Choroid plexus epithelial cell (primary cell): ENCODE results near the gene MUC20.

Experiments used
- DNase-seq: peaks from one replicate; pipeline ENCODE4 v3.0.0-alpha.2; 2010; ENCODE audit warnings: low read depth
- H3K4me3 ChIP-seq: 2 replicates; pipeline ENCODE4 v1.5.1; 2011; ENCODE audit warnings: low read depth, mild to moderate bottlenecking, control low read depth, low read length, moderate library complexity
- TF ChIP-seq, protein P1 (sequence below): conservative IDR thresholded peaks from 2 replicates; pipeline ENCODE4 v1.5.1; 2011; ENCODE audit warnings: low read depth, mild to moderate bottlenecking, control low read depth, inconsistent platforms, low read length, moderate library complexity

Gene MUC20

DNA sequence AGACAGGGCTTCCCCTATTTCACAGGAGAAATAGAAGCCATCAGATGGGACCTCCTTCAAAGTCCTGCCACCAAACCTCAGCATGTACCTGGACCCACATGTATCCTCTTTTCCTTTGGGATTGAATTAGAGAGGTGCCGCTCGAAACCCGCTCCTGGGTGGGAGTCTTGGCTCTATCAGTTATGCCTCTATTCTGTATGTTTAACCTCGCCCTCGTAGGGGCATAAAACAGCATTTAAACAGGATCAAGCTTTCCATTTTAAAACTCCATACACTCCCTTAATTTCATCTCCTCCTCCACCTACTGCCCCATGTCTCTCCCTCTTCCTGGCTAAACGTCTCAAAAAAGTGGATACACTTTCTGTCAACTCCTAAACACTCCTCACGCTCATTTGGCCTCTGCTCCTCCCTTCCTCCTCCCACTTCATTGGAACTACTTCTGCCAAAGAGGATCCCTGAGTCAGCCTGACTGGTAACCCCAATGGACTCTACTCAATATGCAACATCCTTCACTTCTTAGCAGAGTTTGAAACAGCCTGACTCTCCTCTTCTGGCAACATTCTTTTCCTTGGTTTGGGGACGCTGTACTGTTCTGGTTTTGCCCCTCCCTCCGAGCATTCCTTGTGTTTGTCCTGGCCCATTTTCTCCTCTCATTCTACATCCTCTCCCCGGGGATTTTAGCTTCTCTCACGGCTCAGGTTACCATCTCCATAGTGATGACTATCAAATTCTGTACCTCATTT, 23.0 kb upstream of the MUC20 start:
- no peak overlapping the region for H3K4me3 ChIP-seq
- peak; percentile 96 for DNase-seq

DNA sequence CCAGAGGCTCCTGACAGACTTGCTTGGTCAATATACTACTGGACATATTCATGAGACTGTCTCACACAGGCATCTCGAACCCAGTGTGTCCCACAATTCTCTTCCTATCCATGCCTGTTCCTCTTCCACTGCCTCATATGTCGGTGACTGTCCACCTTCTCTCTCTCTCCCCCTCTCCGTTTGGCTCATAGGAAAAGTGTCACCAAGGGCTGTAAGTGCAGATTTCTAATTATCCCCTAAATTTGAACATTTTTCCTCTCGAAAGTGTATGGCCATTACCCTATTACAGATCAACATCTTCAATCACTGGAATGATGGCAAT, 22.5 kb upstream of the MUC20 start:
- DNase-seq, result no peak
- H3K4me3 ChIP-seq, result no peak overlapping the region
- TF ChIP-seq, protein P1, sequence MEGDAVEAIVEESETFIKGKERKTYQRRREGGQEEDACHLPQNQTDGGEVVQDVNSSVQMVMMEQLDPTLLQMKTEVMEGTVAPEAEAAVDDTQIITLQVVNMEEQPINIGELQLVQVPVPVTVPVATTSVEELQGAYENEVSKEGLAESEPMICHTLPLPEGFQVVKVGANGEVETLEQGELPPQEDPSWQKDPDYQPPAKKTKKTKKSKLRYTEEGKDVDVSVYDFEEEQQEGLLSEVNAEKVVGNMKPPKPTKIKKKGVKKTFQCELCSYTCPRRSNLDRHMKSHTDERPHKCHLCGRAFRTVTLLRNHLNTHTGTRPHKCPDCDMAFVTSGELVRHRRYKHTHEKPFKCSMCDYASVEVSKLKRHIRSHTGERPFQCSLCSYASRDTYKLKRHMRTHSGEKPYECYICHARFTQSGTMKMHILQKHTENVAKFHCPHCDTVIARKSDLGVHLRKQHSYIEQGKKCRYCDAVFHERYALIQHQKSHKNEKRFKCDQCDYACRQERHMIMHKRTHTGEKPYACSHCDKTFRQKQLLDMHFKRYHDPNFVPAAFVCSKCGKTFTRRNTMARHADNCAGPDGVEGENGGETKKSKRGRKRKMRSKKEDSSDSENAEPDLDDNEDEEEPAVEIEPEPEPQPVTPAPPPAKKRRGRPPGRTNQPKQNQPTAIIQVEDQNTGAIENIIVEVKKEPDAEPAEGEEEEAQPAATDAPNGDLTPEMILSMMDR, result no peak

More for the DNA sequence above, 23.0 kb upstream of the MUC20 start:
- TF ChIP-seq, protein P1, result no peak

DNA sequence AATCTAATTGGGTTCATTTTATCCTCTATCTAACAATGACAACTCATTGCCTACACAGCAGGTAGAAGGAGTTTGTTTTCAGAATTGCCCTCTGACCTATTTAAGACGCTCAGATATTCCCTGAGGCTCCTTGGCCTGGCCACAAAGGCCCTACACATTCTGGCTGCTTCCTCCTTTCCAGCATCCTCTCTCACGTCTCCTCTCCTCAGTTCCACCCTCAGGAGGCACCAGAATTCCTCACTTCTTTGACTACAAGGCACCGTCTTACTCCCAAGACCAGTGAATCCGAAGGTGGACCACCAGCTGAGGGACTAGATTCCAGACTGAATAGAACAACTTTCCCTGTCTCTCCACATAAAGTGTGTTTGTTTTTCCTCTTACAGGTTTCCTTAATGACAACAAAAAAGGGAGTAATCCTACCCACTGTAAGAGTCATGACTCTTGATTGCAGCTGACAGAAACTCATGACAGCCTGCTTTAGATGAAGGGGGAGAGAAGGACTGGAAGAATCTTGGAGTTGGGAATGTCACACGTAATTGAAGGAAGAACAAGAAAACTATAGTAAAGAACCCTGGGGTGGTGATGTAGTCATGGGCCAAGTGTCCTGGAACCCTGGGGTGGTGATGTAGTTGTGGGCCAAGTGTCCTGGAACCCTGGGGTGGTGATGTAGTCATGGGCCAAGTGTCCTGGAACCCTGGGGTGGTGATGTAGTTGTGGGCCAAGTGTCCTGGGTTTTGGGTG, 22.0 kb upstream of the MUC20 start:
- H3K4me3 ChIP-seq, result no peak overlapping the region
- peak; percentile 38 for DNase-seq
- TF ChIP-seq, protein P1, result no peak

DNA sequence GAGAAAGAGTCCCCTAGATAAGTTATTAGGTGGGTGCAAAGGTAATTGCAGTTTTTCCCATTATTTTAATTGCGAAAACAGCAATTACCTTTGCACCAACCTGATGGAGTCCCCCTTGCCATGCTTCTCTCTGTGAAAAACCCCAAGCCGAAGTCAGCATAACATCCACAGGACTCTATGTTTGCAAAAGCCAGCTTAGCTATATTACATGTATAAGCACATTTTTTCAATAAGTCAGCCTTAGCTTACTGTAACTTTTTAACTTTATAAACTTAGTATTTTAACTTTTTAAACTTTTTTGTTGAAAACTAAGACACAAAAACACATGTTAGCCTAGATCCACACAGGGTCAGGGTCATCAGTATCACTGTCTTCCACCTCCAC, 21.4 kb upstream of the MUC20 start:
- H3K4me3 ChIP-seq, result no peak overlapping the region
- TF ChIP-seq, protein P1, result no peak
- DNase-seq, result peak; percentile 43

DNA sequence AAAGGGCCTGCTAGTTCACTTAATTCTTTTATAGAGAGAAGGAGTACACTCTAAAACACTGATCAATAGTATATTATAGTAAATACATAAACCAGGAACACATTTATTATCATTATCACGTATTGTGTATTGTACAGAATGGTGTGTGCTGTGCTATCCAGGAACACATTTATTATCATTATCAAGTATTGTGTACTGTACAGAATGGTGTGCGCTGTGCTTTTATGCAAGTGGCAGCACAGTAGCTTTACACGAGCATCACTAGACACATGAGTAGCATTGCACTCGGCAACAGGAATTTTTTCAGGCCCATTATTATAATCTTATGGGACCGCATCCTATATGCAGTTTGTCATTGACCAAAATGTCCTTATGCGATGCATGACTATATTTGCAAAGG, 20.9 kb upstream of the MUC20 start:
- DNase-seq, result no peak
- no peak overlapping the region for H3K4me3 ChIP-seq
- TF ChIP-seq, protein P1, result no peak

DNA sequence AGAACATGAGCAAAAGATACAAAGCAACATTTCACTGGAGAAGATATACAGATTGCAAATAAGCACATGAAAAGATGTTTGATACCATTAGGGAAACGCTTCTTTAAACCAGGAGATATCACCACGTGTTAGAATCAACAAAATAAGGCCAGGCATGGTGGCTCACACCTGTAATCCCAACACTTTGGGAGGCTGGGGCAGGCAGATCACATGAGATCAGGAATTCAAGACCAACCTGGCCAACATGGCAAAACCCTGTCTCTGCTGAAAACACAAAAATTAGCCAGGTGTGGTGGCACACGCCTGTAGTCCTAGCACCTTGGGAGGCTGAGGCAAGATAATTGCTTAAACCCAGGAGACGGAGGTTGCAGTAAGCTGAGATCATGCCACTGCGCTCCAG, 20.5 kb upstream of the MUC20 start:
- DNase-seq, result no peak
- TF ChIP-seq, protein P1, result no peak
- H3K4me3 ChIP-seq, result no peak overlapping the region
